ENCODE results near the gene TRAFD1.
"Not testable (repeated sequence)": the region's sequence is repeated elsewhere in the genome, so short reads cannot be mapped to it uniquely, and the experiment has no call there.

The TRAFD1 gene, protein sequence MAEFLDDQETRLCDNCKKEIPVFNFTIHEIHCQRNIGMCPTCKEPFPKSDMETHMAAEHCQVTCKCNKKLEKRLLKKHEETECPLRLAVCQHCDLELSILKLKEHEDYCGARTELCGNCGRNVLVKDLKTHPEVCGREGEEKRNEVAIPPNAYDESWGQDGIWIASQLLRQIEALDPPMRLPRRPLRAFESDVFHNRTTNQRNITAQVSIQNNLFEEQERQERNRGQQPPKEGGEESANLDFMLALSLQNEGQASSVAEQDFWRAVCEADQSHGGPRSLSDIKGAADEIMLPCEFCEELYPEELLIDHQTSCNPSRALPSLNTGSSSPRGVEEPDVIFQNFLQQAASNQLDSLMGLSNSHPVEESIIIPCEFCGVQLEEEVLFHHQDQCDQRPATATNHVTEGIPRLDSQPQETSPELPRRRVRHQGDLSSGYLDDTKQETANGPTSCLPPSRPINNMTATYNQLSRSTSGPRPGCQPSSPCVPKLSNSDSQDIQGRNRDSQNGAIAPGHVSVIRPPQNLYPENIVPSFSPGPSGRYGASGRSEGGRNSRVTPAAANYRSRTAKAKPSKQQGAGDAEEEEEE

DNA sequence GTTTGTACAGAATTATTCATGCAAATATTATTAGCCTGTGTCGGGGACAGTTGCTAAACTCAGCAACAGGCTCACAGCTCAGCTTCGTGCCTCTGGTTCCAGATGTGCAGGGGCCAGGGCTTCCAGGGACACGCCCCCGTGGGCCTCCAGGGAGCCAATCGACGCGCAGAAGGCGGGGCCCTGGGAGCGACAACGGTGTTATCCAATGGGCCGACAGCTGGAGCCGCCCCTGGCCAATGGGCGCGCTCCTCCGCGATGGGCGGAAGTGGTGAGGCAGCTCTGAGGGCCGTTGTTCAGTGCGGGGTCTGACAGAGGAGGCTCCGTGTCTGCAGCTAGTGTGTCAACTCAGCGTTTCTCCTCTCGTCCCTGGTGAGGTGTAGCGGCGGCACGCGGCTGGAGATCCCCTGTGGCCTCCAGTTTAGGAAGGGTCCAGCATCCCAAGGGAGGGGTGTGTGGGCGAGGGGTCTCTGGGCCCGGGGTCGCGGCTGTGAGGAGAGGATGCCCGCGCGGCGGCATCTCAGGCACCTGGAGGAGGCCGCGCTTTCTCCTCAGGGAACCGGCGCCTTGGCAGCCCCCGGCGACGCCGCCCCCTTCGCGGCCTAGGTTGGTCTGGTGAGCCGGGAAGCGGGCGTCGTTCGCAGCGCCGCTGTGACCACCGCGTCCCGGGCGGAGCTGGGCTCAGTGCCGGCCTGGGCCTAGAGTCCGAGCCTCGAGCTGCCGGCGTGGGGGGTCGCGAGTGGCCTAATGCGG is at the start of gene TRAFD1:
TRAFD1 (plus strand) TSS at position 311 of the 750 bp plus-strand sequence. CDS start 4,963 bp downstream, outside the sequence.
- peak; percentile 99 for DNase-seq

DNA sequence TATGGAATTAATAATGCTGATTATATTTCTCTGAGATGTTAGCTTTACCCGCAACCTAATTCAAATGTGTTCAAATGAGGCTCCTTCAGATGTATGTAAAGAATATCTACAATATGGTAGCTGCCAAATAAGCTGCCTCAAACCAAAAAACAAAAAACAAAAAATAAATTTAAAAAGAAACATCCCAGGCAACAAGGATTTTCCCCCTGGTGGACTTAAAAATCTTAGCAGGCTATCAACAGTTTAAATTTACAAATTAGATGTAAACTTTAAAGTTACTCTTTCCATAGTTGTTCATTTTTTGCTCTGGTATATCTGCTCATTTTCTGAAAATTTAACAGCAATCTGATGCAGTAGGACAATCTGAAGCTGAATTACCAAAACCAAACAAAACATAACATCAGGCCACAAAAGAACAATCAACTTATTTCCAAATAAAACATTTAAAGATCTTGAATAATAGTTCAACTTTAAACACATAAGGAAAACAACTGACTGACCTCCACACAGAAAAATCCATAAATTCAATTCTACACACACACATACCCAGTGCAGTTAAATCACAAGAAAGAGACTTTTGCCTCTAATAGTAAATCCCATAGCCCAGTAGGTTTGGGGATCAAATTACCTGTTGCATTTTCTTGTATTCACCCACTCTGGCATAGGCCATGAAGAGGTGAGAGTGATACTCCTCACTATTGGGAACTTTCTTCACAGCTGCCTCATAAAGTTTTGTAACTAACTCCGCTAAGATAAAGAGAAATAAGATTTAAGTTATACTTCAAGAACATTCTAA is 38.1 kb upstream of the TRAFD1 start:
- no peak for DNase-seq

DNA sequence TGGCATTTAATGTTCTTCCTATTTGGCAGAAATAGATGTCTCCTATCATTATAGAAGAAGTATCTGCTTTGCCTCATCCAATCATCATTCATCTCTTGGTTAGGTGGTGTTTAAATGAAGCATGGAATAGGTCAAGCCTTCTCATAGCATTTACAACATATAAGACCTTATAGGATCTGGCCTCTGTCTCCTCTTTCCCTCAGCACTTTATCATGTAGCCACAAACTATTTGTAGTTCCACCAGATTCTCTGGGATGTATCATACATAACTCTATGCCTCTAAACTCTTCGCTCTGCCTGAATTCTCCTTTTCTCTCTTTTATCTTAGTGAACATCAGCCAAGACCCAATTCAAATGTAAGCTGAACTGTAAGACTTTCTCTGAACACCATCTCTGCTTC is 37.5 kb upstream of the TRAFD1 start:
- DNase-seq: no peak

DNA sequence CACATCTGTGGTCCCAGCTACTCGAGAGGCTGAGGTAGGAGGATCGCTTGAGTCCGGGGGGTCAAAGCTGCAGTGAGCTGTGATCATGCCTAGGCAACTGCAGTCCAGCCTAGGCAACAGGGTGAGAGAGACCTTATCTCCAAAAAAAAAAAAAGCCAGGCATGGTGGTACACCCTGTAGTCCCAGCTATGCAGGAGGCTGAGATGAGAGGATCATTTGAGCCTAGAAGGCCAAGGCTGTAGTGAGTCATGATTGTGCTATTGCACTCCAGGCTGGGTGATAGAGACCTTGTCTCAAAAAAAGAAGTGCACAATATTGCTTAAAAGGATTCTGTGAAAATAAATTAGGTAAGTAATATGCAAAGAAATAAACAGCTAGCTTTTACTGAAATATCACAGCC is 33.8 kb upstream of the TRAFD1 start:
- no peak for DNase-seq

DNA sequence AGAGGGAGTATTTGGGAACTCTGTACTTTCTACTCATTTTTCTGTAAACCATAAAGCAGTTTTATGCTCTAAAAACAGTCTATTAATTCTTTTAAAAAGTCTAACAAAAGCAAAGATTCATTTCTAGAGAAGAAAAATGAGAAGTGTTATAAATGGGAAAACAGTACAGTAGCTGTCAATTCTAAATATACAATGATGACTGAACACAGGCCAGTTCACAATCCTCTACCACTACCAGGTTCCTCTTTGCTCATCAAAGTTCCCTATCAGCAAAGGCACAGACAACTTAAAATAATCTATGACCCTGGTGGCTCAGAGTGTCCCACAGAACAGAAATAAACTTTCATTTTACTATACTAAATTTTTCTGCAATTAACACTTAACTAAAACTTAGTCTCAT is 29.3 kb upstream of the TRAFD1 start:
- peak; percentile 47 for DNase-seq

DNA sequence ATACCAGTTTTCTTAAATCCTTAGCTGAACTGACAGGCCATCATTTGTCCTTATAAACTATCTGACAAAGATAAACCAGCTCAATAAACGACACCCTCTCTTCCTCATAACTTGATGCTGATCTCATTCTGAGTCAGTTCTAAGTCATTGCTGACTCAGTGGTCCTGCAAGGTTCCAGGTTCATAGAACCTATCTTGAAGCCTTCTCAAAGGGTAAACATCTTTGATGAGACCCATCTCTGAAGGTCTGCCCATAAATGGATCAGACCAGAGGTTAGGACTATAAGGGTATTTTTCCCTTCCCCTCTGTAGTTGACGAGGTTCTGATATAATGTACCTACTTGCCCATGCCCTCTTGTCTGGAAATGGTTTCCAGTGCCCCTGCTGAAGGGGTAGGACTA is 28.7 kb upstream of the TRAFD1 start:
- DNase-seq: no peak

DNA sequence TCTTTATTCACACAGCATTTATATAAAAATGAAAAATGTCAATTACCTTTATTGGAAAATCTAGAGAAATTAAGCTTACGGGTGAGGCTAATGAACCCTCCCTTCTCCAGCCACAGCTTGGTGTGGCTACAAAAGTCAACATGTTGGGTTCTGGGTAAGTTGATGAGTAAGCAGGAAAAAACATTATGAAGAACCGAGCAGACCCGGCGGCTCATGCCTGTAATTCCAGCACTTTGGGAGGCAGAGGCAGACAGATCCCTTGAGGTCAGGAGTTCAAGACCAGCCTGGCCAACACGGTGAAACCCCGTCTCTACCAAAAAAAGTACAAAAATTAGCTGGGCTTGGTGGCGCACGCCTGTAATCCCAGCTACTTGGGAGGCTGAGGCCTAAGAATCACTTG is 27.7 kb upstream of the TRAFD1 start:
- DNase-seq: no peak

DNA sequence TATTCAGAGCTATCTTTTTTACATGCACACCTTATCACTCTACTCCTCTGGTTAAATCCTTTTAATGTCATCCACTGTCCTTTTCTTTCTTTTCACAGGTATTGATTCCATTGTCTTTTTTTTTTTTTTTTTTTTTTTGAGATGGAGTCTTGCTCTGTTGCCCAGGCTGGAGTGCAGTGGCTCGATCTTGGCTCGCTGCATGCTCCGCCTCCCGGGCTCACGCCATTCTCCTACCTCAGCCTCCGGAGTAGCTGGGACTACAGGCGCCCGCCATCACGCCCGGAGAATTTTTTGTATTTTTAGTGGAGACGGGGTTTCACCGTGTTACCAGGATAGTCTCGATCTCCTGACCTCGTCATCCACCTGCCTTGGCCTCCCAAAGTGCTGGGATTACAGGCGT is 24.9 kb upstream of the TRAFD1 start:
- DNase-seq: not testable (repeated sequence)

DNA sequence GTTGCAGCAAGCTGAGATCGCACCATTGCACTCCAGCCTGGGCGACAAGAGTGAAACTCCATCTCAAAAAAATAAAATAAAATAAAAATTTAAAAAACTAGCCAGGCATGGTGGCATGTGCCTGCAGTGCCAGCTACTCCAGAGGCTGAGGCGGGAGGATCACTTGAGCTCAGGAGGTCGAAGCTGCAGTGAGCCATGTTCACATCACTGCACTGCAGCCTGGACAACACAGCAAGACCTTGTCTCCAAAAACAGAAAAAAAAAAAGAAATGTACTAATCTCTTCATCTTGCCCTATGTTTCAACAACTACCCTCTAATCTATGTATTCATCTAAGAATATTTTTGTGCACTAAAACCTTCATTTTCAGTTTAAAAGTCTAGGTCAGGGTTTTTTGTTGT is 23.2 kb upstream of the TRAFD1 start:
- DNase-seq: no peak

DNA sequence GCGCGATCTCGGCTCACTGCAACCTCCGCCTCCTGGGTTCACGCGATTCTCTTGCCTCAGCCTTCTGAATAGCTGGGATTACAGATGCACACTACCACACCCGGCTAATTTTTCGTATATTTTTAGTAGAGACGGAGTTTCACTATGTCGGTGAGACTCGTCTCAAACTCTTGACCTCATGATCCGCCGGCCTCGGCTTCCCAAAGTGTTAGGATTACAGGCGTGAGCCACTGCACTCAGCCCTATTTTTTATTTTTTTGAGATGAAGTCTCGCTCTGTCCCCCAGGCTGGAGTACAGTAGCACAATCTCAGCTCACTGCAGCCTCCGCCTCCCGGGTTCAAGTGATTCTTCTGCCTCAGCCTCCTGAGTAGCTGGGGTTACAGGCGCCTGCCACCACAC is 22.6 kb upstream of the TRAFD1 start:
- DNase-seq: not testable (repeated sequence)

DNA sequence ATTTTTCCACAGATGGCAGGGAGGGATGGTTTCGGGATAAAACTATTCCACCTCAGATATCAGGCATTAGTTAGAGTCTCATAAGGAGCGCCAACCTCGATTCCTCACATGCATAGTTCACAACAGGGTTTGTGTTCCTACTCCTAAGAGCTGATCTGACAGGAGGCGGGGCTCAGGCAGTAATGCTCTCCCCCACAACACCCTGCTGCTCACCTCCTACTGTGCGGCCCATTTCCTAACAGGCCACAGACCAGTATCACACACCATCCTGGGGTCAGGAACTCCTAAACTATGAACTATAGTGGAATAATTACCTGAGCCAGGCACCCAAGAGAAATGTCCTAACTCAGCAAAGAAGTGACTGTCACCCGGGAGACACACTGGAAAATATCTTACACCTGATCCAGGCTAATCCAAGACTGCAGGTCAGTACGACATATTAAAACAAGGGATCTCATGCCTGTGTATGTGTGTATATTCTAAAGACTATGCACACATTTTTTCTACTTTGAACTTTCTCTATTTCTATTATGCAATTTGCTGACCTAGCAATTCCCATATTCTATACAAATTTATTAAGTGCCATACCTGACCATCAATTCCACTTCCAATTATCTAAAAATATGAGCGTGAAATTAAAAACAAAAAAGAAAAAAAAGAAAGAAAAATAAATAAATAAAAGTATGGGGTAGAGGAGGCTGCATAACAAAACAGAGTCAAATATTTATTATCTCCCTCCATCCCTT is 21.4 kb upstream of the TRAFD1 start:
- no peak for DNase-seq

DNA sequence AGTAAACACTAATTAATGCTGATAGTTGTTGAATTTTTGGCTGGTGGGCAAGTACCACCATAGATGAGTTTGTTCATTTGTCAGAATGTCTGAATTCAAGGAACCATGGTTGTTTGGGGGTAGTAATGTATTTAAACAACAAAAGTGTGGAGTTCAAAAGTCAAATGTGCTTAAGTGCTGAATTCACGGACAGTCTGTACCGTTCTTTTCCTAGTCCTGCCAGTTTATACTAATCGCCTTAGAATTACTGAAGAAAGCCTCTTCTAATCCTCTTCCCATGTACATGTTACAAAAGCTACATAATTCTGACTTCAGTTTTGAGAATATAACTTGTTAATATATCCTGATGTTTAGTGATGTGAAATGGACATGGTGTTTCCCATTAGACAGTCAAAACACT is 19.5 kb upstream of the TRAFD1 start:
- no peak for DNase-seq

DNA sequence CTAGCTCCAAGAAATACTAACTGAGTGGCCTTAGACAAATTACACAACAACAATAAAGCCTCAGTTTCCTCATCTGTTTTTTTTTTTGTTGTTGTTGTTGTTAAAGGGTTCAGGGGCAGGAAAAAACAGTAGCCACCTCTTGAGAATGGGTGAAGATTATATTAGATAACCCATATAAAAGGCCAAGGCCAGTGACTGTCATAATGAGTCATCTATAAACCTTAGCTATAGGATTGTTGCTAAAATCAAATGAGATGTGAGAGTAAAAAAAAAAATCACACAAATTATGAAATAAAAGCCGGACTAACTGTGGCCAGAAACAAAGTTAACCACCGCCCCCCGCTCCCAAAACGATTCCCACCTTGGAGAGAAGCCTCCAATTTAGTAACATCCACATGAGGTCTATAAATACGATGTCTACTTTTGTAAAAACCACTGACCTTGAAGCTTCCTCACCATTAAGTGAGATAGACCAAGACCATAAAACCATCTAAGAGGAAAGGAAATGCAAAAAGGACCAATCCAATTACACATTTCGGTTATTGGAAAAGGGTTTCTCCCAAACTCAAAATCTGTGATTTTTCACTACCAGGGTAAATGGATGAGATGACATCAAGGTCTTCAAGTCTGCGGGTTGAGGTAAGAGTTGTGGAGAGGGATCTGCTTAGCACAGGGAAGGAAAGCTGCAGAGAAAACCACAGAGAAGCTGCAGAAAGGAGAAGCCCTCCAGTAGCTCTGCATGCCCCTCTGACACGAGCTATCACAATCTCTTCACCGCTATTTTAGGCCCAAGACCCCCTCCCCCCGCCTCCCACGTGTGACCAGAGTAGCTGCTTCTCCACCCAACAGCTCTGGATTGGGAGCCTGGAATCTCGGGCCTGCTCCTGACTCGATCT is 17.8 kb upstream of the TRAFD1 start:
- DNase-seq: peak; percentile 68

DNA sequence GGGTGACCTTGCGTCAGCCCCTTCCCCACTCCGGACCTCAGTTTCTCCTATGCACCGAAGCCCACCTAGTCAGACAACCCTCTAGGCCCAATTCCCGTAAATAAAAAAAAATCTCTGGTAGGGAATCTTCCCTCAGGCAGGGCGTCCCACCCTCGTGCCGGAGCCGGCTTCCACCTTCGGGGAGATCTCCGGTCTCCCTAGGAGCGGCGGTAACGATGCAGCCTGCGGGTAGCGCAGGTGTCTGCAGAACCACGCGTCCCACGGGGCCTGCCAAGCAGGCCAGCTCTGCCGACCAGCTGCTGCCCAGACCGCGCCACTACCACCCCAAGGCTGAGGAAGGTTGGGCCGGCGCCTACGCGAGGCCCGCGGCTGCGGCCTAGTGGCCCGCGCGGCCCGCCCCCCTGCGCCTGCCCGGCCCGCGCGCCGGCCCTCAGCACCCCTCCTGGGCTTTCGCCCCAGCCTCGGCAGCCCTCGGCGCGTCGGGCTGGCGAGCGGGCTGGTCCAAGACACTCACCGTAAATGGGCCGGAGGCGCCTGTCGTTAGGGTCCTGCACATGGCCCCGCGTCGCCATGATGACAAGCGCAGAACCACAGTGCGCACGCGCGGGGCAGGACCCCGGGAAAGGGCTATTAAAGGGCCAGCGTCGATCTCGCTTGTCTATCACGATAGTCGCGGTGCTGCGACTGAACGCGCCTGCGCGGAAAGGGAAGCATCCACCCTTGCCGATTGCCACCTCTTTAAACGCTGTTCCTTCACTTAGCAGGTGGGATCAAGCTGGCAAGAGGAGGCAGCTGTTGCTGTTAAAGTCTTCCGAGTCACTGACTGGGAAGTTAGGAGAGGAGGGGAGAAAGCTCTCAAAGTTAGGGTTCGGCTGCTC is 16.9 kb upstream of the TRAFD1 start, which contains the start of gene NAA25:
NAA25 (minus strand) TSS at position 582 of the 878 bp plus-strand sequence; CDS start at position 572, 10 bp downstream.
- peak; percentile 96 for DNase-seq

DNA sequence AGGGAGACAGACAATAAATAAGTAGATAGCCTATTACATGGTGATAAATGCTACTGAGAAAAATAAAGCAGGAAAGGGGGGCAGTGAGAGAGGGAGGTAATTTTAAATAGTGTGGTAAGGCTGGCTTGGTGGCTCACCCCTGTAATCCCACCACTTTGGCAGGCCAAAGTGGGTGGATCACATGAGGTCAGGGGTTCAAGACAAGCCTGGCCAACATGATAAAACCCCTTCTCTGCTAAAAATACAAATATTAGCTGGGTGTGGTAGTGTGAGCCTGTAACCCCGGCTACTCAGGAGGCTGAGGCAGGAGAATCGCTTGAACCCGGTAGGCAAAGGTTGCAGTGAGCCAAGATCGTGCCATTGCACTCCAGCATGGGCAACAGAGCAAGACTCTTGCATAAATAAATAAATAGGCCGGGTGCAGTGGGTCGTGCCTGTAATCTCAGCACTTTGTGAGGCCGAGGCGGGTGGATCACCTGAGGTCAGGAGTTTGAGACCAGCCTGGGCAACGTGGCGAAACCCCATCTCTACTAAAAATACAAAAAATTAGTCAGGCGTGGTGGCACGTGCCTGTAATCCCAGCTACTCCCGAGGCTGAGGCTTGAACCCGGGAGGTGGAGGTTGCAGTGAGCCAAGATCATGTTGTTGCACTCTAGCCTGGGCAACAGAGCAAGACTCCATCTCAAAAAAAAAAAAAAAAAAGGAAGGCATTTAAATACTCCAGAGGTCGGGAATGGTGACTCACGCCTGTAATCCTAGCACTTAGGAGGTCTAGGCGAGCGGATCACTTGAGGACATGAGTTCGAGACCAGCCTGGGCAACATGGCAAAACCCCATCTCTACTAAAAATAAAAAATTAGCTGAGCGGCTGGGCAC is 14.3 kb upstream of the TRAFD1 start:
- peak; percentile 57 for DNase-seq

DNA sequence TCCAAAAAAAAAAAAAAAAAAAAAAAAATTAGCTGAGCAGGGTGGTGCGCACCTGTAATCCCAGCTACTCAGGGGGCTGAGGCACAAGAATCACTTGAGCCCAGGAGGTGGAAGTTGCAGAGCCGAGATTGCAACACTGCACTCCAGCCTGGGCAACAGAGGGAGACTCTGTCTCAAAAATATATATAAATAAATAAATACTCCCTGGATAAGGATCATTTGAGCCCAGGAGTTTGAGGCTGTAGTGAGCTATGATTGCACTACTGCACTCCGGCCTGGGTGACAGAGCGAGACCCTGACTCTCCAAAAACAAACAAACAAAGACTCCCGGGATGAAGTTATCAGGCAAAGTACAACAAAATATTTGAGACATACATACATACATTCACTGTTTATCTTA is 13.4 kb upstream of the TRAFD1 start:
- no peak for DNase-seq

DNA sequence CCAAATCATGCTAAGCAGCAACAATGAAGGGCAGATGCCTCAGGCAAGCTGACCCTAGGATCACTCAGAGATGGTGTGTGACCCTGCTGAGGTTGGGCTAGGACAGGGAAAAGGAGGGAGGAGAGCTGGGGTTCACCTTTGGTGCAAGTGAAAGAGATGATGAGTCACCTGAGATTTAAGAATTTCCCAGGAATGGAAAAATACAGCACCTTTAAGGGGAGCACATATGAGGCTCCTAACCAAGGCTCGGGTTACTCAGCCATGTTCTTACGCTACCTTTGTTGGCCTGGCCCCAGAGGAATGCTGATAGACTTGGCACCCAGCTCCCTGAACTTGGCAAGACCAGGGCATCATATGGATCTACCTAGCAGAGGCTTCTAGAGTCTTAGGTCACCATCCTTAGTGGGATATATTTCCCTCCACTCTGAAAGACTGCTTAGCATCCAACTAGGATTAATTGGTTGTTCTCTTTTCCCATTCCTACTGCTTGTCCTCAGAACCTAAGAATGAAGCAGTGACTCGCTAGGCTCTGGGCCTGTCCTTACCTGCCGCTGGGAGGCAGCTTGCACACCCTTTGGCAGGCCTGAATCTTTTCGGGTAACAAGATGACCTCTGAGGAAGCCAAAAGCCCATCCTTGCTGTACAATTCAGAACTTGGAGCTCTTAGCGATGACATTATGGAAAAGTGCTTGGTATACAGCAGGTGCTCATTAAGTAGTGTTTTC is 12.8 kb upstream of the TRAFD1 start:
- no peak for DNase-seq

Measured in hematopoietic multipotent progenitor cell treated with erythropoietin and hydrocortisone succinate and interleukin-3 and kit ligand, for 6 days (in vitro differentiated cells).